Brain microvascular endothelial cell (primary cell): Measurements from ENCODE around the gene MAN2C1.
"Not testable (repeated sequence)": the region's sequence is repeated elsewhere in the genome, so short reads cannot be mapped to it uniquely, and the experiment has no call there.

Experiments
- DNase-seq: peaks from one replicate; pipeline ENCODE4 v3.0.0-alpha.2; 2020
- H3K27ac ChIP-seq: fragments of 250-450 bp; sonication (Bioruptor Pico); 2 replicates; pipeline ENCODE4 v1.5.1; 2020; ENCODE audit warnings: mild to moderate bottlenecking, moderate library complexity
- H3K27me3 ChIP-seq: fragments of 250-450 bp; sonication (Bioruptor Pico); replicated peaks from 2 replicates; pipeline ENCODE4 v1.5.1; 2020; ENCODE audit warnings: mild to moderate bottlenecking
- H3K36me3 ChIP-seq: fragments of 250-450 bp; sonication (Bioruptor Pico); replicated peaks from 2 replicates; pipeline ENCODE4 v1.5.1; 2020; ENCODE audit warnings: mild to moderate bottlenecking
- H3K4me3 ChIP-seq: 2 replicates; pipeline ENCODE4 v1.5.1; 2011; ENCODE audit warnings: low read depth, mild to moderate bottlenecking, control low read depth, low read length, moderate library complexity
- in situ Hi-C: cut with HindIII; loops from 2 replicates; pipeline ENCODE4 v1.10.0; 2017; ENCODE audit warnings: low sequenced_read_pairs, low pct_ligation_motif_present
- TF ChIP-seq, protein P1 (sequence below): IDR thresholded peaks from 2 replicates; pipeline ENCODE4 v1.5.1; 2011; ENCODE audit warnings: low read depth, mild to moderate bottlenecking, moderate library complexity, low read length, control low read depth, inconsistent platforms; ENCODE audit errors: missing control alignments

Gene MAN2C1

GRCh38 chr15:75342221-75342620, 26.2 kb downstream of the MAN2C1 start:
- in situ Hi-C loops: no loop called here
- TF ChIP-seq, protein P1, sequence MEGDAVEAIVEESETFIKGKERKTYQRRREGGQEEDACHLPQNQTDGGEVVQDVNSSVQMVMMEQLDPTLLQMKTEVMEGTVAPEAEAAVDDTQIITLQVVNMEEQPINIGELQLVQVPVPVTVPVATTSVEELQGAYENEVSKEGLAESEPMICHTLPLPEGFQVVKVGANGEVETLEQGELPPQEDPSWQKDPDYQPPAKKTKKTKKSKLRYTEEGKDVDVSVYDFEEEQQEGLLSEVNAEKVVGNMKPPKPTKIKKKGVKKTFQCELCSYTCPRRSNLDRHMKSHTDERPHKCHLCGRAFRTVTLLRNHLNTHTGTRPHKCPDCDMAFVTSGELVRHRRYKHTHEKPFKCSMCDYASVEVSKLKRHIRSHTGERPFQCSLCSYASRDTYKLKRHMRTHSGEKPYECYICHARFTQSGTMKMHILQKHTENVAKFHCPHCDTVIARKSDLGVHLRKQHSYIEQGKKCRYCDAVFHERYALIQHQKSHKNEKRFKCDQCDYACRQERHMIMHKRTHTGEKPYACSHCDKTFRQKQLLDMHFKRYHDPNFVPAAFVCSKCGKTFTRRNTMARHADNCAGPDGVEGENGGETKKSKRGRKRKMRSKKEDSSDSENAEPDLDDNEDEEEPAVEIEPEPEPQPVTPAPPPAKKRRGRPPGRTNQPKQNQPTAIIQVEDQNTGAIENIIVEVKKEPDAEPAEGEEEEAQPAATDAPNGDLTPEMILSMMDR: no peak

DNA sequence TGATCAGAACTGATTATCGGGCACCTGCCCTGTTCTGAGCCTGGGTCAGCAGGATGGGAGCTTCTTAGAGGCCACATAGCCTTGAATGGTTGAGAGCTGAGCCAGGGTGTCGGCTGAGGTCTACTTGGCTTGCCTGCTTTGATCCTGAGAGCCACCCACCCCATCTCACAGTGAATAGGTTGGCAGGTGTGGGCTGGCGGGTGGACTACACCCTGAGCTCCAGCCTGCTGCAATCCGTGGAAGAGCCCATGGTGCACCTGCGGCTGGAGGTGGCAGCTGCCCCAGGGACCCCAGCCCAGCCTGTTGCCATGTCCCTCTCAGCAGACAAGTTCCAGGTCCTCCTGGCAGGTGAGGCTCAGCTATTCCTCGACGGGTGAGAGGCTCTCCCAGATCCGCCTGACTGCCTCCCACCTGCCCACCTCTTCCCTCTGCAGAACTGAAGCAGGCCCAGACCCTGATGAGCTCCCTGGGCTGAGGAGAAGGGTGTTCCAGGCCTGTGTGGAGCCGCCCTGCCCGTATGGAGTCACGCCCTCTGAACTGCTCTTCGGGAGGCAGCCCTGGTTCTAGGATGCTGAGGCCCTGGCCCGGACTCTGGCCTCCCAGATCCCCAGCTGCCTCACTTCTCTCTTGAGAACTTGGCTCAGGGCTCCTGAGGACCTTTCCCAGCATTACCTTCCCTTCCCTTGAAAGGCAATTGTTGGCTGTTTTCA, 28.7 kb downstream of the MAN2C1 start:
- no peak for DNase-seq
- in situ Hi-C loops: no loop called here
- Histone ChIP-seq H3K36me3 (peaks cover 2% of the 10 kb centered on the region), H3K27ac (no peak overlapping the region), H3K27me3 (no peaks in the 10 kb centered on the region), H3K4me3 (no peak overlapping the region)
- TF ChIP-seq, protein P1: no peak

More at GRCh38 chr15:75342221-75342620, 26.2 kb downstream of the MAN2C1 start:
- no peak overlapping the region for H3K27ac ChIP-seq
- H3K4me3 ChIP-seq: no peak overlapping the region
- no peaks in the 10 kb centered on the region for H3K27me3 ChIP-seq
- no peak for DNase-seq
- H3K36me3 ChIP-seq: peaks cover 2% of the 10 kb centered on the region

DNA sequence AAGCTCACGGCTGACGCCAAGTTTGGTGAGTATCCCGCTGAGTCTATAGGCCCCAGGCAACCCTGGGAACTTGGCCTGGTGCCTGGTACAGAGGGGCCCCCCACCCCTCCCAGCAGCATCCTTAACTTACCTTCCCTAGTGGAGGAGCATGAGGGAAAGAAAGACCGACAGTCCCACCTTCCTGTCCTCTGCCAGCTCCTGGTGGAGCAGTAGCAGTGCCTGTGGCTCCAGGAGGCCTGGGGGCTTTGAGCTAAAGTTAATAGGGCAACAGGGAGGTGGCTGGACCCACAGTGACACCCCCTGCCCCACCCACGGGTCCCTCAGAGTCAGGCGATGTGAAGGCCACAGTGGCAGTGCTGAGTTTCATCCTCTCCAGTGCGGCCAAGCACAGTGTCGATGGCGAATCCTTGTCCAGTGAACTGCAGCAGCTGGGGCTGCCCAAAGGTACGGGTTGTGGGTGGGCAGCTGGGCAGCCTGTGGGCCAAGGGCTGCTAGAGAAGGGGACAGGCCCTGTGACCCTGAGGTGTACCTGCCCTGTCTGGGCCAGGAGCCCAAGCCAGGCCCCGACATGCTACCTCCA, 29.7 kb downstream of the MAN2C1 start:
- Histone ChIP-seq H3K27ac (no peak overlapping the region), H3K4me3 (no peak overlapping the region), H3K36me3 (peaks cover 2% of the 10 kb centered on the region), H3K27me3 (no peaks in the 10 kb centered on the region)
- no peak for DNase-seq
- in situ Hi-C loops: no loop called here
- TF ChIP-seq, protein P1: no peak

DNA sequence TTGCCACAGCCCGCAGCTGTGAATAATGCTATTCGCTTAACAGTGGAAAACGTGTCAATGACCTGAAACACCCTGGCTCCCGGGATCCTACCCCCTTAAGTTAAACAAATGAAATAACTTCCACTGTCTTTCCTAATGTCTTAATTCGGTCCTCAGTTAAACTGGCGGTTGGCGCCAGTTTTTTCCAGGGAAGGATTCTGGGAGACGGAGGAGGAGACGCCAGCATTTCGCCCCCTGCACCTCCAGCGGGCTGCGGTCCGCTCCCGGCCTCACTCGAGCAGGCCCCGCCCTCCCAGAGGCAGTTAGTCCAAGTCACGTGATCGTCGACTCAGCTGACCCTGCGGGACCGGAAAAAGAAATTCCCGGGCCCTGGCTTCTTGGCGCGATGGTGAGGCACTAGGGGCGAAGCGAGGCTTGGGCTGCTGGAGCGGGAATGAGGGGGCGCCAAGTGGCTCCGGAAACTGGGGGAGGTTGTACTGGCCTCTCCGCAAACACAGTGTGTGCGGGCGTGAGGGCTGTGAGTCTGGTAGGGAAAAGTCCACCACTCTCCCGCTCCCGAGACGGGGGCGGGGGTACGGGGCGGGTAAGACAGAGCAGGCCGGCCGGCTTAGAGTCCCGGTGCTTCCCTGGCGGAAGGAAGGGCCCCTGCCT, 32.6 kb downstream of the MAN2C1 start, which contains the start of gene COMMD4:
Gene COMMD4, plus strand, starts transcription at position 359 of the 651 bp plus-strand sequence. Its CDS starts 27 bp downstream, at position 386.
- Histone ChIP-seq H3K27ac (peak within 1 kb of the TSS; percentile 49), H3K4me3 (peak within 1 kb of the TSS; percentile 74), H3K27me3 (no peaks in the 10 kb centered on the region), H3K36me3 (peaks cover 2% of the 10 kb centered on the region)
- TF ChIP-seq, protein P1: no peak
- DNase-seq: peak; percentile 93
- in situ Hi-C loops: no loop called here

DNA sequence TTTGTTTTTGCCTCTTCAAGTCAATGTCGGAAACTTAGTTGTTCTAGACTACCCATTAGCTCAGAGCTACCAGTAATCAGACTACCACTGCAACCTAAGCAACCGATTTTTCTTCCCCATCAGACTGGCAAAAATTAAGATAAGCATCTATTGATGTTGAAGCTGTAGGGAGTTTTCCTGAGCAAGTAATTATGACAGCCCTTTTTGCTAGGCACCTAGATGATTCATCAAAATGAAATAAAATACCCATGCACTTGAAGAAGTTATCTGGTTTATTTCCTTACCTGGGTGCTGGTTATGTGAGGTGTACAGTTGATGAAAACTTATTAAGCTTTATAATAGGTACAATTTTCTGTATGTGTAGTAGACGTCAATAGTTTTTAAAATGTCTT, 33.1 kb downstream of the MAN2C1 start:
- Histone ChIP-seq H3K27ac (peak overlapping the region; percentile 49), H3K4me3 (peak overlapping the region; percentile 74), H3K27me3 (no peaks in the 10 kb centered on the region), H3K36me3 (peaks cover 1% of the 10 kb centered on the region)
- TF ChIP-seq, protein P1: no peak
- in situ Hi-C loops: no loop called here
- DNase-seq: no peak

DNA sequence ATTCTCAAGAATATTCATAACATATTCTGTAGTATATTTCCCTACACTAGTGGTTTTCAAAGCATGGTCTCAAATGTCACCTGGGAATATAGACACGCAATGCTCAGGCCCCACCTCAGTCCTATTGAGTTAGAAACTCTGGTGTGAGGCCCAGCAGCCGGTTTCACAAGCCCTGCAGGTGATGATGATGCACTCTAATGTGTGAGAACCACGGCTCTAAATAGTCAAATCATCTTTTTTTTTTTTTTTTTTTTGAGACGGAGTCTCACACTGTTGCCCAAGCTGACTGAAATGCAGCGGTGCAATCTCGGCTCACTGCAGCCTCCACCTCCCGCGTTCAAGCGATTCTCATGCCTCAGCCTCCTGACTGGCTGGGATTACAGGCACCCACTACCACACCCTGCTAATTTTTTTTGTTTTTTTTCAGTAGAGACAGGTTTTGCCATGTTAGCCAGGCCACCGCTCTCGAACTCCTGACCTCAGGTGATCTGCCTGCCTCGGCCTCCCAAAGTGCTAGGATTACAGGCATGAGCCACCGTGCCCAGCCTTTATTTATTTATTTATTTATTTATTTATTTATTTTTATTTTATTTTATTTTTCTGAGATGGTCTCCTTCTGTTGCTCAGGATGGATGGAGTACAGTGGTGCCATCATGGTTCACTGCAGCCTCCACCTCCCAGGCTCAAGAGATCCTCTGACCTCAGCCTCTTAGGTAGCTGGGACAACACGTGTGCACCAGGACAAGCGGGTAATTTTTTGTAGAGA, 34.6 kb downstream of the MAN2C1 start:
- H3K4me3 ChIP-seq, H3K27me3 ChIP-seq, in situ Hi-C loops, DNase-seq, H3K36me3 ChIP-seq, H3K27ac ChIP-seq: not testable (repeated sequence)

- in situ Hi-C loops: not testable (repeated sequence)
Observed at GRCh38 chr15:75332093-75332492, 36.3 kb downstream of the MAN2C1 start.

More at GRCh38 chr15:75332093-75332492, 36.3 kb downstream of the MAN2C1 start:
- H3K4me3 ChIP-seq, DNase-seq, H3K36me3 ChIP-seq, H3K27ac ChIP-seq, H3K27me3 ChIP-seq: not testable (repeated sequence)
